ENCODE measurements around the gene MAPT.

The MAPT gene

GRCh38 chr17:45966606-45967280 is 72.4 kb downstream of the MAPT start:
- Histone ChIP-seq H3K36me3 (replicated peaks; ENCODE audit: insufficient read depth, low read length) (no peaks in the 10 kb centered on the region), H3K9me3 (replicated peaks; ENCODE audit: insufficient read depth, low read length) (no peaks in the 10 kb centered on the region), H3K4me1 (ENCODE audit: low read length) (no peaks in the 10 kb centered on the region), H3K4me2 (ENCODE audit: low read depth, low read length) (no peak overlapping the region), H3K27ac (ENCODE audit: low read length) (no peak overlapping the region), H3K9me2 (replicated peaks; ENCODE audit: insufficient read depth, low read length) (no peaks in the 10 kb centered on the region), H3F3A (ENCODE audit: insufficient read depth, low read length) (no peaks in the 10 kb centered on the region), H2AFZ (ENCODE audit: low read length) (no peak overlapping the region), H4K20me1 (ENCODE audit: insufficient read depth, low read length) (no peaks in the 10 kb centered on the region), H3K9ac (ENCODE audit: low read length) (no peak overlapping the region), H3K4me3 (ENCODE audit: low read length) (no peak overlapping the region), H3K27me3 (replicated peaks; ENCODE audit: insufficient read depth, low read length) (no peaks in the 10 kb centered on the region), H3K79me2 (ENCODE audit: low read length) (no peaks in the 10 kb centered on the region)
- no peak for DNase-seq
- TF ChIP-seq EZH2 (optimal IDR thresholded peaks at IDR 0.05; ENCODE audit: low read depth, low read length) (no peak), CTCF (IDR thresholded peaks at IDR 0.05; ENCODE audit: low read length) (no peak), EZH2phosphoT487 (IDR thresholded peaks at IDR 0.05; ENCODE audit: low read length) (no peak)

- Histone ChIP-seq H3K27me3 (replicated peaks; ENCODE audit: insufficient read depth, low read length) (no peaks in the 10 kb centered on the region), H3F3A (ENCODE audit: insufficient read depth, low read length) (no peaks in the 10 kb centered on the region), H3K9me3 (replicated peaks; ENCODE audit: insufficient read depth, low read length) (no peaks in the 10 kb centered on the region), H4K20me1 (ENCODE audit: insufficient read depth, low read length) (no peaks in the 10 kb centered on the region), H3K36me3 (replicated peaks; ENCODE audit: insufficient read depth, low read length) (no peaks in the 10 kb centered on the region), H3K4me1 (ENCODE audit: low read length) (no peaks in the 10 kb centered on the region), H3K4me3 (ENCODE audit: low read length) (no peak overlapping the region), H3K79me2 (ENCODE audit: low read length) (no peaks in the 10 kb centered on the region), H3K9ac (ENCODE audit: low read length) (no peak overlapping the region), H2AFZ (ENCODE audit: low read length) (no peak overlapping the region), H3K9me2 (replicated peaks; ENCODE audit: insufficient read depth, low read length) (no peaks in the 10 kb centered on the region), H3K4me2 (ENCODE audit: low read depth, low read length) (no peak overlapping the region), H3K27ac (ENCODE audit: low read length) (no peak overlapping the region)
- TF ChIP-seq CTCF (IDR thresholded peaks at IDR 0.05; ENCODE audit: low read length) (no peak), EZH2phosphoT487 (IDR thresholded peaks at IDR 0.05; ENCODE audit: low read length) (no peak), EZH2 (optimal IDR thresholded peaks at IDR 0.05; ENCODE audit: low read depth, low read length) (no peak)
- no peak for DNase-seq
These were observed 73.0 kb downstream of the MAPT start for GRCh38 chr17:45967378-45967777.

GRCh38 chr17:45968732-45969131 is 74.4 kb downstream of the MAPT start:
- Histone ChIP-seq H3K79me2 (ENCODE audit: low read length) (no peaks in the 10 kb centered on the region), H3K4me1 (ENCODE audit: low read length) (no peaks in the 10 kb centered on the region), H3F3A (ENCODE audit: insufficient read depth, low read length) (no peaks in the 10 kb centered on the region), H3K36me3 (replicated peaks; ENCODE audit: insufficient read depth, low read length) (no peaks in the 10 kb centered on the region), H4K20me1 (ENCODE audit: insufficient read depth, low read length) (no peaks in the 10 kb centered on the region), H2AFZ (ENCODE audit: low read length) (no peak overlapping the region), H3K4me2 (ENCODE audit: low read depth, low read length) (no peak overlapping the region), H3K27ac (ENCODE audit: low read length) (no peak overlapping the region), H3K9ac (ENCODE audit: low read length) (no peak overlapping the region), H3K9me2 (replicated peaks; ENCODE audit: insufficient read depth, low read length) (no peaks in the 10 kb centered on the region), H3K27me3 (replicated peaks; ENCODE audit: insufficient read depth, low read length) (no peaks in the 10 kb centered on the region), H3K9me3 (replicated peaks; ENCODE audit: insufficient read depth, low read length) (no peaks in the 10 kb centered on the region), H3K4me3 (ENCODE audit: low read length) (no peak overlapping the region)
- no peak for TF ChIP-seq EZH2 (optimal IDR thresholded peaks at IDR 0.05; ENCODE audit: low read depth, low read length)
- no peak for TF ChIP-seq CTCF (IDR thresholded peaks at IDR 0.05; ENCODE audit: low read length)
- TF ChIP-seq EZH2phosphoT487 (IDR thresholded peaks at IDR 0.05; ENCODE audit: low read length), result no peak
- no peak for DNase-seq
